ENCODE measurements around the gene SLC22A17. TPM values are rescaled to one million over a fixed set of nuclear protein-coding genes. Genes with fewer than 3 reads are reported as not detected.

SLC22A17 gene
- total and polyA plus RNA-seq, 4 donors, result 1.1 to 14.6 (median 2.6) TPM

DNA sequence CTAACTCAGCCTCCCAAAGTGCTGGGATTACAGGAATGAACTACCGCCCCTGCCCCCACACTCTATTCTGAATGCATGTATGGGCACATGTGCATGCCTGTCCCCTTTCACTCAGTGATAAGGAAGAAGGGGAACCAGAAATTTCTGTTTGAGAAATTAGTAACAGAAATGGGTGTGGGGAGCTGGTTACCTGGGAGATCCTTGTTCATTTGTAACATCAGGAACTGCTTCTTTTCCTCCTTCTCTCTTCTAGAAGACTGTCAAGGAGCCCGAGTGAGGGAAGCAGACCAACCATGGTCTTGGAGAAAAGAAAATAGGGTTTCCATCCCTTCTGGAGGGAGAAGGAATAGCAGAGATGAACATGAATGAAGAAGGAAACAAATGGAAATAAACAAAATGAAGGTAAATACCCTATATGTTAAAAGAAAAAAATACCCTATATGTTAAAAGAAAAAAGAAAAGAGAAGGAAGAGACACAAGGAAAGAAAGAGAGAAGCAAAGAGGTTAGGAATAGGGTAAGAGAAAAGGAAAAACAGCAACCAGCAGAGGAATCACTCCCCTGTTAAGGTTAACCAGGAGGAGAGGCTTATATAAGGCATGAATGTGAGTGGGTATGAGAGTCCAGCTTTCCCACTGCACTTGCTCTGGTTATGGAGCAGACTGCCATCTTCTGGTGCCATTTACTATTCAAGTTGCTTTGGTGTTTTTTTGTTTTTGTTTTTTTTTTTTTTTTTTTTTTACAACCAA is 53.3 kb downstream of the SLC22A17 start:
- Histone ChIP-seq H3K4me1 (ENCODE audit: control insufficient read depth in 4 of 4, insufficient read depth in 4 of 4, low read length in 3 of 4) (peaks cover 0 to 24% (median 14%) of the 10 kb centered on the region in 4 donors), H3K9ac (ENCODE audit: low read depth in 1 of 2, low read length in 2 of 2) (no peak overlapping the region), H3K27ac (ENCODE audit: low read depth in 1 of 2, low read length in 2 of 2) (no peak overlapping the region), H3K4me3 (ENCODE audit: low read depth in 1 of 3, low read length in 3 of 3) (no peak overlapping the region), H3K9me3 (ENCODE audit: control insufficient read depth in 4 of 4, low read length in 3 of 4) (no peaks in the 10 kb centered on the region), H3K27me3 (ENCODE audit: control insufficient read depth in 4 of 4, insufficient read depth in 4 of 4, low read length in 3 of 4) (no peaks in the 10 kb centered on the region), H3K36me3 (ENCODE audit: control insufficient read depth in 4 of 4, insufficient read depth in 3 of 4, low read depth in 1 of 4, low read length in 3 of 4) (peaks cover 0 to 5% (median 2%) of the 10 kb centered on the region in 4 donors)
- WGBS, result 89% methylated on average over 2 of the region's 2 CpGs
- DNase-seq (ENCODE audit: low spot score), result no peak
- TF ChIP-seq HNF4A (conservative IDR thresholded peaks at IDR 0.05) (peak in 1 of 2 donors; percentile 13), RAD21 (IDR thresholded peaks at IDR 0.05) (peak; percentile 46 to 51), NR2F2 (IDR thresholded peaks at IDR 0.05) (no peak)
- TF ChIP-seq, protein P1, sequence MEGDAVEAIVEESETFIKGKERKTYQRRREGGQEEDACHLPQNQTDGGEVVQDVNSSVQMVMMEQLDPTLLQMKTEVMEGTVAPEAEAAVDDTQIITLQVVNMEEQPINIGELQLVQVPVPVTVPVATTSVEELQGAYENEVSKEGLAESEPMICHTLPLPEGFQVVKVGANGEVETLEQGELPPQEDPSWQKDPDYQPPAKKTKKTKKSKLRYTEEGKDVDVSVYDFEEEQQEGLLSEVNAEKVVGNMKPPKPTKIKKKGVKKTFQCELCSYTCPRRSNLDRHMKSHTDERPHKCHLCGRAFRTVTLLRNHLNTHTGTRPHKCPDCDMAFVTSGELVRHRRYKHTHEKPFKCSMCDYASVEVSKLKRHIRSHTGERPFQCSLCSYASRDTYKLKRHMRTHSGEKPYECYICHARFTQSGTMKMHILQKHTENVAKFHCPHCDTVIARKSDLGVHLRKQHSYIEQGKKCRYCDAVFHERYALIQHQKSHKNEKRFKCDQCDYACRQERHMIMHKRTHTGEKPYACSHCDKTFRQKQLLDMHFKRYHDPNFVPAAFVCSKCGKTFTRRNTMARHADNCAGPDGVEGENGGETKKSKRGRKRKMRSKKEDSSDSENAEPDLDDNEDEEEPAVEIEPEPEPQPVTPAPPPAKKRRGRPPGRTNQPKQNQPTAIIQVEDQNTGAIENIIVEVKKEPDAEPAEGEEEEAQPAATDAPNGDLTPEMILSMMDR (IDR thresholded peaks at IDR 0.05; ENCODE audit: low read depth, low read length, missing input control), result peak; percentile 6

DNA sequence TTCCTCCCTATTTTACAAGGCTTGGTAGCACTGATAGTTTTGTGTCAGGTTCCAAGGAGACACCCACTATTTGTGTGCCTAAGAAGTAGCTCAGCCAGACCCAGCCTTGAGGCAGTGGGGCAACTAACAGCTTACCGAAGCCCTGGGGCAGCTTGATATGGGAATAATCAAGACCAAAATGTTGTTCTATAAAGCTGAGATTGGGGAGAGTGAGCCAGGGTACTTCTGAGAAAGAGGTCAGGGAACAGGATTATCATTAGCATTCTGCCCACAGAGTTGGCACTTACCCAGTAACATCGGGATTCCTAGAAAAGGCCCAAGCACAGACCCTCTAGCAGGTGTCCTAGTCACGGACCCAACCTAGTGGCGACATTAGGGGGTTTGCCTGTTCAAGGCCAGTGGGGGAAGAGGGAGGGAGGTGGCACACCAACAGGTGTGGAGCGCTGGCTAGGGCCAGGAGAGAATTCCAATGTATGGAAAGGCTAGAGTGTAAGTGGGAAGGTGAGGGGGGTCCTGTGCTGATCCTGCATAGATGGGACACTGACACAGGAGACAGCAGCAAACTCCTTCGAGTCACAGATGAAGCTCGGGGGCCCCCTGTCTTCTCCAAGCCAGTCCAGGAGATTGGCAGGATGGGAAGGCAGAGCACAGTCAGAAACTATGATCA is 54.9 kb downstream of the SLC22A17 start:
- no peaks in the 10 kb centered on the region for H3K27me3 ChIP-seq (ENCODE audit: control insufficient read depth in 4 of 4, insufficient read depth in 4 of 4, low read length in 3 of 4)
- H3K9me3 ChIP-seq (ENCODE audit: control insufficient read depth in 4 of 4, low read length in 3 of 4), result no peaks in the 10 kb centered on the region
- H3K9ac ChIP-seq (ENCODE audit: low read depth in 1 of 2, low read length in 2 of 2), result no peak overlapping the region
- peaks cover 0 to 21% (median 13%) of the 10 kb centered on the region in 4 donors for H3K4me1 ChIP-seq (ENCODE audit: control insufficient read depth in 4 of 4, insufficient read depth in 4 of 4, low read length in 3 of 4)
- TF ChIP-seq NR2F2 (IDR thresholded peaks at IDR 0.05) (no peak), RAD21 (IDR thresholded peaks at IDR 0.05) (no peak), SP1 (IDR thresholded peaks at IDR 0.05) (no peak), RXRA (IDR thresholded peaks at IDR 0.05) (no peak), YY1 (IDR thresholded peaks at IDR 0.05) (no peak), FOXA1 (IDR thresholded peaks at IDR 0.05) (no peak), TAF1 (conservative IDR thresholded peaks at IDR 0.05) (no peak)
- TF ChIP-seq, protein P2, sequence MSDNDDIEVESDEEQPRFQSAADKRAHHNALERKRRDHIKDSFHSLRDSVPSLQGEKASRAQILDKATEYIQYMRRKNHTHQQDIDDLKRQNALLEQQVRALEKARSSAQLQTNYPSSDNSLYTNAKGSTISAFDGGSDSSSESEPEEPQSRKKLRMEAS (IDR thresholded peaks at IDR 0.05), result no peak
- TF ChIP-seq, protein P3, sequence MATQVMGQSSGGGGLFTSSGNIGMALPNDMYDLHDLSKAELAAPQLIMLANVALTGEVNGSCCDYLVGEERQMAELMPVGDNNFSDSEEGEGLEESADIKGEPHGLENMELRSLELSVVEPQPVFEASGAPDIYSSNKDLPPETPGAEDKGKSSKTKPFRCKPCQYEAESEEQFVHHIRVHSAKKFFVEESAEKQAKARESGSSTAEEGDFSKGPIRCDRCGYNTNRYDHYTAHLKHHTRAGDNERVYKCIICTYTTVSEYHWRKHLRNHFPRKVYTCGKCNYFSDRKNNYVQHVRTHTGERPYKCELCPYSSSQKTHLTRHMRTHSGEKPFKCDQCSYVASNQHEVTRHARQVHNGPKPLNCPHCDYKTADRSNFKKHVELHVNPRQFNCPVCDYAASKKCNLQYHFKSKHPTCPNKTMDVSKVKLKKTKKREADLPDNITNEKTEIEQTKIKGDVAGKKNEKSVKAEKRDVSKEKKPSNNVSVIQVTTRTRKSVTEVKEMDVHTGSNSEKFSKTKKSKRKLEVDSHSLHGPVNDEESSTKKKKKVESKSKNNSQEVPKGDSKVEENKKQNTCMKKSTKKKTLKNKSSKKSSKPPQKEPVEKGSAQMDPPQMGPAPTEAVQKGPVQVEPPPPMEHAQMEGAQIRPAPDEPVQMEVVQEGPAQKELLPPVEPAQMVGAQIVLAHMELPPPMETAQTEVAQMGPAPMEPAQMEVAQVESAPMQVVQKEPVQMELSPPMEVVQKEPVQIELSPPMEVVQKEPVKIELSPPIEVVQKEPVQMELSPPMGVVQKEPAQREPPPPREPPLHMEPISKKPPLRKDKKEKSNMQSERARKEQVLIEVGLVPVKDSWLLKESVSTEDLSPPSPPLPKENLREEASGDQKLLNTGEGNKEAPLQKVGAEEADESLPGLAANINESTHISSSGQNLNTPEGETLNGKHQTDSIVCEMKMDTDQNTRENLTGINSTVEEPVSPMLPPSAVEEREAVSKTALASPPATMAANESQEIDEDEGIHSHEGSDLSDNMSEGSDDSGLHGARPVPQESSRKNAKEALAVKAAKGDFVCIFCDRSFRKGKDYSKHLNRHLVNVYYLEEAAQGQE (IDR thresholded peaks at IDR 0.05), result no peak
- 93% methylated on average over 7 of the region's 7 CpGs for WGBS
- H3K27ac ChIP-seq (ENCODE audit: low read depth in 1 of 2, low read length in 2 of 2), result no peak overlapping the region
- DNase-seq (ENCODE audit: low spot score), result no peak
- no peak overlapping the region for H3K4me3 ChIP-seq (ENCODE audit: low read depth in 1 of 3, low read length in 3 of 3)
- H3K36me3 ChIP-seq (ENCODE audit: control insufficient read depth in 4 of 4, insufficient read depth in 3 of 4, low read depth in 1 of 4, low read length in 3 of 4), result peaks cover 0 to 5% (median 2%) of the 10 kb centered on the region in 4 donors
